A673 (cell line): ENCODE data around the gene EHMT1.

ENCODE experiments used
- EZH2 ChIP-seq: fragments of 200-600 bp; sonication (generic); IDR thresholded peaks from 2 replicates; pipeline ENCODE4 v1.6.1; 2017; ENCODE audit warnings: borderline replicate concordance, low read depth, mild to moderate bottlenecking, mixed read lengths, antibody characterized with exemption, low read length; ENCODE audit not compliant: poor library complexity, severe bottlenecking
- TF ChIP-seq, protein P1 (sequence below): fragments of 300-800, 200-600 bp; sonication (generic); conservative IDR thresholded peaks from 2 replicates; pipeline ENCODE4 v1.5.1; 2017; ENCODE audit warnings: low read depth, mild to moderate bottlenecking, antibody characterized with exemption, low read length, moderate library complexity, mixed read lengths

DNA sequence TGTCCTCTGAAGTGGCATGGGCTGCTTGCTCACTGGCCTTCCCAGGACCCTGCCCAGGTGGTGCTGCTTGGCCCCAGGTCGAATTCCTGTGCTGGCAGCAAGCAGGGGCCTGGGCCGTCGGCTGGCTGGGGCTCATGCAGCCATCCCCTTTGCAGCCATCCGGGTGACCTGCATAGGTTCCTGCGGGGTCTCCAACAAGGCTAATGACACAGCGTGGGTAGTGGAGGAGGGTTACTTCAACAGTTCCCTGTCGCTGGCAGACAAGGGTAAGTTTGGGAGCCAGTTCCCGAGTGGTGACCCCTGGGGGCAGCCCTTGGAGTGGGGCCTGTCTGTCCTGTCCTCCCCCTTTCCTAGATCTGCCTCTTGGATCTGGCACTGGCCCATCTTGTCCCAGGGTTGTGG is 6.1 kb upstream of the EHMT1 start:
- TF ChIP-seq, protein P1, sequence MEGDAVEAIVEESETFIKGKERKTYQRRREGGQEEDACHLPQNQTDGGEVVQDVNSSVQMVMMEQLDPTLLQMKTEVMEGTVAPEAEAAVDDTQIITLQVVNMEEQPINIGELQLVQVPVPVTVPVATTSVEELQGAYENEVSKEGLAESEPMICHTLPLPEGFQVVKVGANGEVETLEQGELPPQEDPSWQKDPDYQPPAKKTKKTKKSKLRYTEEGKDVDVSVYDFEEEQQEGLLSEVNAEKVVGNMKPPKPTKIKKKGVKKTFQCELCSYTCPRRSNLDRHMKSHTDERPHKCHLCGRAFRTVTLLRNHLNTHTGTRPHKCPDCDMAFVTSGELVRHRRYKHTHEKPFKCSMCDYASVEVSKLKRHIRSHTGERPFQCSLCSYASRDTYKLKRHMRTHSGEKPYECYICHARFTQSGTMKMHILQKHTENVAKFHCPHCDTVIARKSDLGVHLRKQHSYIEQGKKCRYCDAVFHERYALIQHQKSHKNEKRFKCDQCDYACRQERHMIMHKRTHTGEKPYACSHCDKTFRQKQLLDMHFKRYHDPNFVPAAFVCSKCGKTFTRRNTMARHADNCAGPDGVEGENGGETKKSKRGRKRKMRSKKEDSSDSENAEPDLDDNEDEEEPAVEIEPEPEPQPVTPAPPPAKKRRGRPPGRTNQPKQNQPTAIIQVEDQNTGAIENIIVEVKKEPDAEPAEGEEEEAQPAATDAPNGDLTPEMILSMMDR = no peak
- TF ChIP-seq EZH2 = no peak
